ENCODE results near the gene KCTD12. TPM values are rescaled to one million over a fixed set of nuclear protein-coding genes. Genes with fewer than 3 reads are reported as not detected.

The KCTD12 gene
- total and polyA plus RNA-seq, 2 donors (not counting 3 experiments of a cell fraction or from before 2014, with no cell fraction given), result 95.9 to 116 TPM

DNA sequence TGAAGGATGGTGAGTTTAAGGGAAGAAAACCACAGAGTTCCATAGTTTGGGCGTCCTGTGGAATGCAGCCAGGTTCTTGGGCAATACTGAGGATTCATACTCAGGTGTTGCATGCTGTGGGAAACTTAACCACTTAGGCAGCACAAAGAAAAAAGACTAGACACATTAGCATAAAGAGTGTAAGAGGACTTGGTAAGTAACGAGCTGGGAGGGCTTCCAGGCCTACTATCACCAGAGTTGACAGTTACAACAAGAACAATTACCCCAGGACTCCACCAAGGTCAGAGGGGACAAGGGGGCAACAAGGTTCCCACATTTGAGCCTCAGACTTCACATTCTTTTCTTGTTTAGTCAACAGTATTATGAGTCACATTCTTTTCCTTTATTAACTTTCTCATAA lies 33.2 kb downstream of the KCTD12 start:
- Histone ChIP-seq H3K4me1 (ENCODE audit: control insufficient read depth, extremely low read depth, insufficient read depth, low read length) (peaks cover 29% of the 10 kb centered on the region), H3K9me1 (replicated peaks; ENCODE audit: control insufficient read depth, extremely low read depth, insufficient read depth, low read length) (no peaks in the 10 kb centered on the region), H3K79me2 (ENCODE audit: control insufficient read depth, insufficient read depth, low read length) (no peaks in the 10 kb centered on the region), H2AFZ (ENCODE audit: low read depth, low read length) (no peak overlapping the region), H3K9ac (replicated peaks; ENCODE audit: extremely low read depth, insufficient read depth, low read length) (no peak overlapping the region), H3K9me3 (replicated peaks; ENCODE audit: control insufficient read depth, insufficient read depth, low read length) (no peaks in the 10 kb centered on the region), H3K36me3 (ENCODE audit: control insufficient read depth in 2 of 2, extremely low read depth in 1 of 2, insufficient read depth in 2 of 2, low read length in 2 of 2) (no peaks in the 10 kb centered on the region), H3K4me3 (replicated peaks in 1 of 3; ENCODE audit: insufficient read depth in 1 of 3, low read depth in 1 of 3, low read length in 3 of 3) (no peak overlapping the region), H3K27me3 (ENCODE audit: control insufficient read depth in 2 of 2, insufficient read depth in 2 of 2, low read length in 2 of 2) (no peaks in the 10 kb centered on the region), H3K27ac (ENCODE audit: insufficient read depth, low read depth, low read length) (peak overlapping the region; percentile 71), H3K4me2 (ENCODE audit: insufficient read depth, low read length) (peak overlapping the region; percentile 55), H4K20me1 (replicated peaks; ENCODE audit: control insufficient read depth, extremely low read depth, insufficient read depth, low read length) (no peaks in the 10 kb centered on the region)
- ChIA-PET POLR2A (no interaction called here), CTCF (interaction anchor here (2.8 kb wide), 1 partner anchor 32 kb away, joined by 21 read pairs; the partner anchor contains the start of gene KCTD12)
- dilution Hi-C loops (cut with MboI; ENCODE audit: extremely low pct_ligation_motif_present, low sequenced_read_pairs), result no loop called here
- intact Hi-C loops (cut with micrococcal nuclease), result loop anchor here (1.0 kb wide), 1 partner anchor 32 kb away; no protein-coding TSS in a partner anchor
- FAIRE-seq, result peak; percentile 58
- TF ChIP-seq GATA2 (IDR thresholded peaks at IDR 0.05; ENCODE audit: insufficient read depth, insufficient read length, low read depth, low read length) (no peak), FOS (IDR thresholded peaks at IDR 0.05; ENCODE audit: borderline replicate concordance, insufficient read depth, low read length) (peak; percentile 46), JUN (IDR thresholded peaks at IDR 0.05; ENCODE audit: borderline replicate concordance, insufficient read depth, insufficient read length, low read depth) (peak; percentile 60)
- peak; percentile 89 for DNase-seq (ENCODE audit: low read depth, low spot score)
- BruUV-seq (replicated peaks), result TSS peak; percentile 37

DNA sequence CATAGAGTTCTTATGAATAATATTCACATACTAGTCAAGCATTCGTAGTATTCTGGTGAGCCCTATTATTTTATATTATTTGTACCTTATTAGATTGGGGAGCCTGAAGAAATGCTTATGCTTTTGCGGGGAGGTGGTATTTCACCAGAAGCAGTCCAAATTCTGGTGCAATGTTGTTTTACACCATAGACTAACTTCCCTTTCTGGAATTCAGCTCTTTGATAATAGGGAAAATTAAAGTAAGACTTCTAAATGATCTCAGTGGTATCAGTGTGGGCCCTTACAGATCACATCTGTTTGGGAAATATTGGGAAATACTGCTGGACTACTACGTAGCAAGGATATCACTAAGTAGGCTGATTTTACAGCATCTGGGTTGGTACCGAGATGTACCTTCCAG lies 34.2 kb downstream of the KCTD12 start:
- H3K4me1 ChIP-seq (ENCODE audit: control insufficient read depth, extremely low read depth, insufficient read depth, low read length), result peaks cover 29% of the 10 kb centered on the region
- H4K20me1 ChIP-seq (replicated peaks; ENCODE audit: control insufficient read depth, extremely low read depth, insufficient read depth, low read length), result no peaks in the 10 kb centered on the region
- FAIRE-seq, result no peak
- no peaks in the 10 kb centered on the region for H3K27me3 ChIP-seq (ENCODE audit: control insufficient read depth in 2 of 2, insufficient read depth in 2 of 2, low read length in 2 of 2)
- H3K4me3 ChIP-seq (replicated peaks in 1 of 3; ENCODE audit: insufficient read depth in 1 of 3, low read depth in 1 of 3, low read length in 3 of 3), result no peak overlapping the region
- H3K36me3 ChIP-seq (ENCODE audit: control insufficient read depth in 2 of 2, extremely low read depth in 1 of 2, insufficient read depth in 2 of 2, low read length in 2 of 2), result no peaks in the 10 kb centered on the region
- H2AFZ ChIP-seq (ENCODE audit: low read depth, low read length), result no peak overlapping the region
- ChIA-PET POLR2A (no interaction called here), CTCF (interaction anchor here (0.8 kb wide), 1 partner anchor 33 kb away, joined by 3 read pairs; no protein-coding TSS in a partner anchor)
- no peaks in the 10 kb centered on the region for H3K9me1 ChIP-seq (replicated peaks; ENCODE audit: control insufficient read depth, extremely low read depth, insufficient read depth, low read length)
- dilution Hi-C loops (cut with MboI; ENCODE audit: extremely low pct_ligation_motif_present, low sequenced_read_pairs) (no loop called here), intact Hi-C loops (cut with micrococcal nuclease) (no loop called here)
- no peak for TF ChIP-seq MYC (IDR thresholded peaks at IDR 0.05; ENCODE audit: low read depth, low read length)
- TF ChIP-seq POLR2A (IDR thresholded peaks at IDR 0.05; ENCODE audit: low read depth, low read length), result no peak
- TF ChIP-seq JUN (IDR thresholded peaks at IDR 0.05; ENCODE audit: borderline replicate concordance, insufficient read depth, insufficient read length, low read depth), result no peak
- TF ChIP-seq EZH2 (IDR thresholded peaks at IDR 0.05; ENCODE audit: borderline replicate concordance, low read depth, low read length, severe bottlenecking), result no peak
- TF ChIP-seq GATA2 (IDR thresholded peaks at IDR 0.05; ENCODE audit: insufficient read depth, insufficient read length, low read depth, low read length), result no peak
- no peak for TF ChIP-seq CTCF (IDR thresholded peaks at IDR 0.05; ENCODE audit: extremely low read depth in 1 of 2, insufficient read depth in 1 of 2, low read depth in 1 of 2, low read length in 2 of 2)
- TF ChIP-seq POLR2AphosphoS5 (IDR thresholded peaks at IDR 0.05; ENCODE audit: insufficient read depth, low read depth, low read length), result no peak
- TF ChIP-seq FOS (IDR thresholded peaks at IDR 0.05; ENCODE audit: borderline replicate concordance, insufficient read depth, low read length), result no peak
- TF ChIP-seq MAX (IDR thresholded peaks at IDR 0.05; ENCODE audit: insufficient read depth, insufficient read length), result no peak
- H3K4me2 ChIP-seq (ENCODE audit: insufficient read depth, low read length), result no peak overlapping the region
- H3K9me3 ChIP-seq (replicated peaks; ENCODE audit: control insufficient read depth, insufficient read depth, low read length), result no peaks in the 10 kb centered on the region
- H3K79me2 ChIP-seq (ENCODE audit: control insufficient read depth, insufficient read depth, low read length), result no peaks in the 10 kb centered on the region
- no peak for DNase-seq (ENCODE audit: low read depth, low spot score)
- H3K9ac ChIP-seq (replicated peaks; ENCODE audit: extremely low read depth, insufficient read depth, low read length), result no peak overlapping the region
- H3K27ac ChIP-seq (ENCODE audit: insufficient read depth, low read depth, low read length), result no peak overlapping the region
- no TSS peak for BruUV-seq (replicated peaks)

All from endothelial cell of umbilical vein (primary cell).